Measurements from ENCODE around the gene AP1B1. TPM values are rescaled to one million over a fixed set of nuclear protein-coding genes. Genes with fewer than 3 reads are reported as not detected.

The AP1B1 gene
- total RNA-seq, 4 donors from 2014 or later, result 63.5 to 144 (median 95.4) TPM

DNA sequence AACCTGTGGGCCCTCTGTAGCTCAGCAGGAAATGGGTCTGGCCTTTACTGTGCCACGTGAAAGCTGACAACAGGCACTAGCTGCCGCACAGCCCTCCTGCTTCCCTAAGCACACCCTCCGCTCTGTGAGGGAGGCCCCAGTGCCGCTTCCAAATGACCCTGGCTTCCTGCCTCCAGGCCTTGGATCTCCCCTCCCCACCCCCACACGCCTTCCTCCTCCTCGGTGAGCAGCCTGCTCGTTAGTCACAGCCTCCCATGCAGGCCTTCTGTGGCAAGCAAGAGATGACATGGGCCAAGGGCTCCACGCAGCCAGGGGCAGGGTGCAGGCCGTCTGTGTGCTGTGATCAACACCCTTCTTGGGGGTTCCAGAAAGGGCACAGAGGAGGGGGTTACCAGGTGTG lies 57.6 kb downstream of the AP1B1 start:
- no peak for TF ChIP-seq POLR2A (IDR thresholded peaks at IDR 0.05)
- TF ChIP-seq, protein P1, sequence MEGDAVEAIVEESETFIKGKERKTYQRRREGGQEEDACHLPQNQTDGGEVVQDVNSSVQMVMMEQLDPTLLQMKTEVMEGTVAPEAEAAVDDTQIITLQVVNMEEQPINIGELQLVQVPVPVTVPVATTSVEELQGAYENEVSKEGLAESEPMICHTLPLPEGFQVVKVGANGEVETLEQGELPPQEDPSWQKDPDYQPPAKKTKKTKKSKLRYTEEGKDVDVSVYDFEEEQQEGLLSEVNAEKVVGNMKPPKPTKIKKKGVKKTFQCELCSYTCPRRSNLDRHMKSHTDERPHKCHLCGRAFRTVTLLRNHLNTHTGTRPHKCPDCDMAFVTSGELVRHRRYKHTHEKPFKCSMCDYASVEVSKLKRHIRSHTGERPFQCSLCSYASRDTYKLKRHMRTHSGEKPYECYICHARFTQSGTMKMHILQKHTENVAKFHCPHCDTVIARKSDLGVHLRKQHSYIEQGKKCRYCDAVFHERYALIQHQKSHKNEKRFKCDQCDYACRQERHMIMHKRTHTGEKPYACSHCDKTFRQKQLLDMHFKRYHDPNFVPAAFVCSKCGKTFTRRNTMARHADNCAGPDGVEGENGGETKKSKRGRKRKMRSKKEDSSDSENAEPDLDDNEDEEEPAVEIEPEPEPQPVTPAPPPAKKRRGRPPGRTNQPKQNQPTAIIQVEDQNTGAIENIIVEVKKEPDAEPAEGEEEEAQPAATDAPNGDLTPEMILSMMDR (IDR thresholded peaks at IDR 0.05), result no peak
- H3K27ac ChIP-seq, result no peak overlapping the region
- no peak overlapping the region for H3K4me3 ChIP-seq
- H3K27me3 ChIP-seq, result no peaks in the 10 kb centered on the region
- intact Hi-C loops (cut with DNase I), result no loop called here
- peaks cover 0 to 12% (median 3%) of the 10 kb centered on the region in 3 donors for H3K4me1 ChIP-seq
- WGBS, 2 donors, result 67 to 87% methylated on average over 7 to 9 of the region's 9 CpGs
- no peak for DNase-seq
- peaks cover 42 to 97% (median 73%) of the 10 kb centered on the region in 3 donors for H3K36me3 ChIP-seq
- H3K9me3 ChIP-seq, result no peaks in the 10 kb centered on the region

DNA sequence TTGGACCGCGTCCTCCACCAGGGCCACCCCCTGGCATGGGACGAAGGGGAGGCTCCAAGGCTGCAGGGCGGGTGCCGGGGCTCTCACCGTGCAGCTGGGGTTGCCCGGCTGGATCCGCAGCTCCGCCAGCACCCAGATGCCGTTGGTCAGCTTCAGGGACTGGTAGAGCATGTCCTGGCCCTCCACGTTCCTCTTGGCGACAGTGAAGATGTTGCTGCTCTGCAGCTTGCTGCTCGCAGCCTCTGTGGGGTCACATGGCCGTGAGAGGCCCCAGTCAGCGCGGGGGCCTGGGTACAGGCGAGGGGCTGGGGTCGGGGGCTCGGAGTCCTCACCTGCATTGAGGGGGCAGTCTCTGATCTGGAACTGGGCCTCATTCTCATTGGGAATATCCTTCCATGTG lies 58.1 kb downstream of the AP1B1 start:
- Histone ChIP-seq H3K9me3 (no peaks in the 10 kb centered on the region), H3K36me3 (peaks cover 42 to 92% (median 69%) of the 10 kb centered on the region in 3 donors), H3K4me1 (peaks cover 0 to 12% (median 3%) of the 10 kb centered on the region in 3 donors), H3K4me3 (no peak overlapping the region), H3K27ac (no peak overlapping the region), H3K27me3 (no peaks in the 10 kb centered on the region)
- intact Hi-C loops (cut with DNase I), result no loop called here
- no peak for DNase-seq
- TF ChIP-seq, protein P1 (IDR thresholded peaks at IDR 0.05), result no peak
- no peak for TF ChIP-seq POLR2A (IDR thresholded peaks at IDR 0.05)
- WGBS, 2 donors, result 96% methylated on average over 4 of the region's 19 CpGs; no CpG with 5 or more reads in 1 of the 2 donors

DNA sequence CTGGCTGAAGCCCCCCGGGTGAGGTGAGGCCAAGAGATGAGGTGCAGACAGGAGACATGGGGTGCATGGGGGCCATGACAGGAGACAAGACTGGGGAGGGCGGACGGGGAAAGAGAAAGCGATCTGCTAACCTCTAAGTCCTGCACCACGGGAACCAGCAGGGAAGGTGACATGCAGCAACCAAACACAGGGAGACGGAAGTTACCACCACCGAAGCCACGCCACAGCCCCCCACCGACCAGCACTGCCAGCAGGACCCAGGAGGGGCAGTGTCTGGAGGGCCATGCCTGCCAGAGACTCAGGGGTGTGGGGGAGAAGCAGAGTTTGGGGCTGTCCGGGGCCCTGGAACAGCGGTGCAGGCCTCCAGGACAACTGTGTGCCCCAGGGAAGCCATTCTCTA lies 58.8 kb downstream of the AP1B1 start:
- Histone ChIP-seq H3K27ac (no peak overlapping the region), H3K9me3 (no peaks in the 10 kb centered on the region), H3K36me3 (peaks cover 42 to 85% (median 62%) of the 10 kb centered on the region in 3 donors), H3K4me1 (peaks cover 0 to 12% (median 3%) of the 10 kb centered on the region in 3 donors), H3K27me3 (no peaks in the 10 kb centered on the region), H3K4me3 (no peak overlapping the region)
- intact Hi-C loops (cut with DNase I), result no loop called here
- no peak for TF ChIP-seq POLR2A (IDR thresholded peaks at IDR 0.05)
- TF ChIP-seq, protein P1 (IDR thresholded peaks at IDR 0.05), result no peak
- 88 to 90% methylated on average over 5 to 9 of the region's 11 CpGs for WGBS, 2 donors
- DNase-seq, result no peak

DNA sequence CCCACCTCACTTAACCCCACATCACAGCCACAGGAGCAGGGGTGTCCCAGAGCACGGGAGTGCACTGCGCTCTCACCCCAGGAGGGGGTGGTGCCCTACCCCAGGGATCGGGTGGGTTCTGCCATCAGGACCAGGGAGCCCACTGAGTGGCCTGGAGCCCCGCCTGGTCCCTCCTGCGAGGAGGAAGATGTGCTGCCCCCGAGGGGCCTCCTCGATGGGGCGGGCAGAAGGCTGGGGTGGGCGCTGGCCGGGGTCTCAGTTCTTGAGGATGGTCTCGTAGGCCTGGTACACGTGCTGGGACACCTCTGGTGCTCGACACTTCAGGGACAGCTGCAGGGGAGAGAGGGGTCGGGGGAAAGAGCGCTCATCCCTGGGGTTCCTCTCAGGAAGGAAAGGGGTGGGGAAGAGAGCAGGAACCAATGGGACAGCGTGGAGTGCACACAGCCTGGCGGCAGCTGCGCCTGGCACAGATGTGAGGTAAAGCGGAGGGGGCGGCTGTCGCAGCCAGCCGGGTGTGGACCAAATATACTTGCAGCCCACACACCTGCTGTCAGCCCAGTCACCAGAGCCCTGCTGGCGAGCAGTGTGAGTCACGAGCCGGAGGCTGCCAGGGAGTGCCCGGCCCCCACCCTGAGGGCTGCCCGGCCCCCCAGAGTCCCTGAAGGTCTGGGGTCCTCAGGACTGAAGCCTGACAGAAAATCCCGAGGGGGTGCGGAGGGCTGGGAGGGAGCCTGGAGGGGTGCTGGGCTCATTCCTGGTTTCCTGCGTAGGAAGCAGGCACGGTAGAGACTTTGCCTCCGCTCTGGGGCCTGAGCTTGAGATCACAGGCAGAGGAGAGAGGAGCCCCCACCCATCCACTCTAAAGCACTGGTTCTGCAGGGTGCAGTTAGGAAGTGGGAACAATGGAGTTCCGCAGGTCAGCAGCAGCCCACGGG lies 59.5 kb downstream of the AP1B1 start:
- intact Hi-C loops (cut with DNase I), result no loop called here
- H3K27me3 ChIP-seq, result no peaks in the 10 kb centered on the region
- no peaks in the 10 kb centered on the region for H3K9me3 ChIP-seq
- TF ChIP-seq POLR2A (IDR thresholded peaks at IDR 0.05), result no peak
- TF ChIP-seq, protein P1 (IDR thresholded peaks at IDR 0.05), result no peak
- H3K4me1 ChIP-seq, result peaks cover 0 to 12% (median 3%) of the 10 kb centered on the region in 3 donors
- DNase-seq, result no peak
- H3K4me3 ChIP-seq, result no peak overlapping the region
- no peak overlapping the region for H3K27ac ChIP-seq
- 83 to 88% methylated on average over 16 to 26 of the region's 34 CpGs for WGBS, 2 donors
- H3K36me3 ChIP-seq, result peaks cover 42 to 78% (median 54%) of the 10 kb centered on the region in 3 donors

GRCh38 chr22:29328055-29328454 lies 60.3 kb downstream of the AP1B1 start:
- 100% methylated on average over 1 of the region's 5 CpGs; no CpG with 5 or more reads in 1 of the 2 donors for WGBS, 2 donors
- TF ChIP-seq, protein P1 (IDR thresholded peaks at IDR 0.05), result no peak
- no peak for TF ChIP-seq POLR2A (IDR thresholded peaks at IDR 0.05)
- no peak overlapping the region for H3K27ac ChIP-seq
- no peak for DNase-seq
- peaks cover 0 to 12% (median 3%) of the 10 kb centered on the region in 3 donors for H3K4me1 ChIP-seq
- no peaks in the 10 kb centered on the region for H3K9me3 ChIP-seq
- H3K27me3 ChIP-seq, result no peaks in the 10 kb centered on the region
- no peak overlapping the region for H3K4me3 ChIP-seq
- intact Hi-C loops (cut with DNase I), result no loop called here
- peaks cover 37 to 70% (median 52%) of the 10 kb centered on the region in 3 donors for H3K36me3 ChIP-seq

Data from esophagus squamous epithelium (tissue), 5 donors.